ENCODE results near the gene OR52K1. TPM values are rescaled to one million over a fixed set of nuclear protein-coding genes. Genes with fewer than 3 reads are reported as not detected.

OR52K1 gene
- not detected in 2 replicates for total RNA-seq (2014; rRNA removed; shearing (Covaris generic))

DNA sequence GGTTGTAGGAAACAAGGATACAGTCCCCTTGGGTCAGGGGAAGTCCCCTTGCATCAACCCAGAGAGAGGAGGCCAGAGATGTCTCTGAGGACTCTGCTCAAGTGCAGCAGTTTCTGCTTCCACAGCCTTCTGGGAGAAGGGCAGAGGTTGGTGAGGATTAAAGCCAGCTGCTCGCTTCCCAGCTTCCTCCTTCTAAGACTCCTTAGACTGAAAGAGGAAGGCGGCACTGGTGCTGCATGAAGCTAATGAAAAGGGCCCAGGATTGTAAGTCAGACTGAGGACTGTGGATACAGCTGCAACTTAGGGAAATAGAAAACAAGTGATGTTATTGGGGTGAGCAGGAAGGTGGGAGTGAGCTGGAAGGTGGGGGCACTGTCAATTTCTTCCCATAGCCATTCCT lies at the start of gene OR52K1:
OR52K1 (plus strand) TSS at position 202 of the 400 bp plus-strand sequence. CDS start 6,255 bp downstream, outside the sequence.
- no peaks in the 10 kb centered on the region for H3K27me3 ChIP-seq (replicated peaks)

DNA sequence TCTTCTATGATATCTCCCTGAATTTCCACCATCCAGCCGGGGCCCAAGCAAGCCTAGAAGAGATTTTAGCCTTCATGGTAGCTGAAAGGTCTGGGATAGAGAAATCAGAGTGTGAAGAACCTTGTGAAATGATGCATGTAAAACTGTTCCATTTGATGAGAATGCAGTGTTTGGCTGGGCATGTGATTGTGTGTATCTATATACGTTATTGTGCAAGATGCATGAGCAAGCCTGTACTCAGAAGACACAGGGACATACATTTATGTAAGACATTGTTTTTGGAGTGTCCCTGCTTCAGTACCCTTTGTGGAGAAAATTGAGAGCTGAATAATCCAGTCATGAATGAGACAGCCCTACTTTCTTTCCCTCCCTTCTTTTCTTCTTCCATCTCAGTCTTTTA lies 48.6 kb upstream of the OR52K1 start:
- H3K27ac ChIP-seq: no peak overlapping the region
- H3K9me3 ChIP-seq (replicated peaks): no peaks in the 10 kb centered on the region
- peaks cover 9% of the 10 kb centered on the region; the same call in 1 of the 2 replicates for H3K27me3 ChIP-seq (replicated peaks)
- no peaks in the 10 kb centered on the region for H3K36me3 ChIP-seq
- no peak for DNase-seq (ENCODE audit: low read depth in 1 of 2, low spot score in 2 of 2)
- H3K4me1 ChIP-seq (replicated peaks): no peaks in the 10 kb centered on the region
- H3K4me3 ChIP-seq: no peak overlapping the region

More for the DNA sequence above, at the start of gene OR52K1:
- H3K27ac ChIP-seq: peak within 1 kb of the TSS; percentile 25
- H3K4me1 ChIP-seq (replicated peaks): peaks cover 35% of the 10 kb centered on the region
- no peaks in the 10 kb centered on the region for H3K9me3 ChIP-seq (replicated peaks)
- no peaks in the 10 kb centered on the region for H3K36me3 ChIP-seq
- DNase-seq (ENCODE audit: low read depth in 1 of 2, low spot score in 2 of 2): no peak
- no peak within 1 kb of the TSS for H3K4me3 ChIP-seq

DNA sequence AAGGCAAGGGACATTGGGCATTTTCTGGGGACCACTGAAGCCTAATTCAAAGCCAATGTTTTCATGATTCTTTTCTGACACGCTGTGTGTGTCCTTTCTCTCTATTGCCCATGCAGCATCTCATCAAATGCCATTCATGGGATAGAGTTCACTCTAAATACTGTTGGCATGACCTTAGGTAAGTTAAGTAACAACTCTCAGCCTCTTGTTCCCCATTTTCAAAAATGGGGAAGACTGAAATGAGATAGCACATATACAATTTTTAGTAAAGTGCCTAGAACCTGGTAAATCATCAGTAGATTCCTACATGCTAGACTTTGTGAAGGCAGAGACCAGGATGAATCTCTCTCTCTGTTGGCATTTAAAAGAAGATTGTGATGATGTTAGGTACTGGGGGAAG lies 46.0 kb upstream of the OR52K1 start:
- no peak for DNase-seq (ENCODE audit: low read depth in 1 of 2, low spot score in 2 of 2)
- Histone ChIP-seq H3K27me3 (replicated peaks) (peaks cover 5% of the 10 kb centered on the region; the same call in 1 of the 2 replicates), H3K4me3 (no peak overlapping the region), H3K9me3 (replicated peaks) (no peaks in the 10 kb centered on the region), H3K36me3 (no peaks in the 10 kb centered on the region), H3K27ac (no peak overlapping the region), H3K4me1 (replicated peaks) (no peaks in the 10 kb centered on the region)

DNA sequence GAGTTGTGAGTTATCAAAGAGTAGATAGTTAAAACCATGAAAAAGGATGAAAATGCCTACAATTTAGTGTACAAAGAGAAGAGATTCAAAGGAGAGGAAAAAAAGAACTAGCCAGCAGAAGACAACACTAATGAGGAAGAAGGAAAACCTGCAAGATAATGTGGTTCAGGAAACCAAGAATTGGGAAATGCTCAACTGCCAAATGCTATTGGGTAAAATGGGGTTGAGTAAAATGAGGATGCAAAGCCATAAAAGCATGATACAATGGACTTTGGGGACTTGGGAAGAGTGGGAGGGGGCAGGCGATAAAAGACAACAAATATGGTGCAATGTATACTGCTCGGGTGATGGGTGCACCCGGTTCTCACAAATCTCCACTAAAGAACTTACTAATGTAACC lies 40.9 kb upstream of the OR52K1 start:
- Histone ChIP-seq H3K27ac (no peak overlapping the region), H3K27me3 (replicated peaks) (0 out of 2 replicates have a peak, but pooled peaks cover 7% of the 10 kb centered on the region), H3K4me1 (replicated peaks) (no peaks in the 10 kb centered on the region), H3K9me3 (replicated peaks) (no peaks in the 10 kb centered on the region), H3K4me3 (no peak overlapping the region), H3K36me3 (no peaks in the 10 kb centered on the region)
- DNase-seq (ENCODE audit: low read depth in 1 of 2, low spot score in 2 of 2): no peak

DNA sequence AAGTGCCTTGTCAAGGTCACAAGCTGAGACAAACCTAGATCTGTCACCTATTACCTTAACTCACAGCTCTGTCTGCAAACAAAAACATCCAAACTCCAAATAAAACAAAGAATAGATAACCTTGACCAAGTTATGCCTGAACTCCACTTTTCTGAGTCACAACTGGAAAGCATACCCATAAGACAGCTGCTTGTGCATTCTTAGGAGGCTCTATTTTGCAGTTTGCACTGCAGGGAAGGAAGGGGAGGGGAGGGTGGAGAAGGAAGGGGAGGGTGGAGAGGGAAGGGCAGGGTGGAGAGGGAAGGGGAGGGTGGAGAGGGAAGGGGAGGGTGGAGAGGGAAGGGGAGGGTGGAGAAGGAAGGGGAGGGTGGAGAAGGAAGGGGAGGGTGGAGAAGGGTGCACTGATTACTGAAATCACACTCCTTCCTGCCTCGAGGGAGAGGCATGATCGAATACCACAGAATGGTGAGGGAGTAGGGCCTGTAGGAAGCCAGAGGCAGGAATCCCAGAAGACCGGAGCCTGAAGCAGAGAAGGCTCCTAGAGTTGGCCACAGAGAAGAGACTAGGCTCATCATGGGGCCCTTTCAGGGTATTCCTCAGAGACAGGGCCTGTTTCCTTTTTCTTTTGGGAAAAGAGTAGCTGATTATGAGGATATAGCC lies 39.1 kb upstream of the OR52K1 start:
- H3K4me1 ChIP-seq (replicated peaks): no peaks in the 10 kb centered on the region
- 0 out of 2 replicates have a peak, but pooled peaks cover 4% of the 10 kb centered on the region for H3K27me3 ChIP-seq (replicated peaks)
- H3K4me3 ChIP-seq: no peak overlapping the region
- no peak for DNase-seq (ENCODE audit: low read depth in 1 of 2, low spot score in 2 of 2)
- H3K27ac ChIP-seq: no peak overlapping the region
- no peaks in the 10 kb centered on the region for H3K9me3 ChIP-seq (replicated peaks)
- H3K36me3 ChIP-seq: no peaks in the 10 kb centered on the region

DNA sequence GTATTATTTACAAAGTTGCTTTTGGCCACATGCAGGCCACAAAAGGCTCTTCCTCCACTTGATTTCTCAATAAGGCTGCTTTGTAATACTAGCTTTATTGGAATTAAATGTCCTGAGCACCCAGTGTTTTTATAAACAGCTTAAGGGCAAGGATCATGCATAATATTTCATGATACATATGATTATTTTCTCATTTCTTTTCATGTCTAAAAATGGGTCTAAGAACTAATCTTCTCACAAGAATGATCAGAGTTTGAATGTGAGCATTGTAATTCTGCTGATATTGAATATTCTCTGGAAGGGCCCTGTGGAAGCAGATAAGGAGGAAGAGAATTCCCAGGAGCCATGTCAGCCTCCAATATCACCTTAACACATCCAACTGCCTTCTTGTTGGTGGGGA lies 33.5 kb upstream of the OR52K1 start, which contains the start of gene OR52K2:
OR52K2 (plus strand) TSS at position 301 of the 400 bp plus-strand sequence; CDS start at position 346, 45 bp downstream.
- Histone ChIP-seq H3K4me1 (replicated peaks) (no peaks in the 10 kb centered on the region), H3K4me3 (no peak within 1 kb of the TSS), H3K36me3 (no peaks in the 10 kb centered on the region), H3K27ac (no peak within 1 kb of the TSS), H3K27me3 (replicated peaks) (0 out of 2 replicates have a peak, but pooled peaks cover 4% of the 10 kb centered on the region), H3K9me3 (replicated peaks) (no peaks in the 10 kb centered on the region)
- DNase-seq (ENCODE audit: low read depth in 1 of 2, low spot score in 2 of 2): no peak

DNA sequence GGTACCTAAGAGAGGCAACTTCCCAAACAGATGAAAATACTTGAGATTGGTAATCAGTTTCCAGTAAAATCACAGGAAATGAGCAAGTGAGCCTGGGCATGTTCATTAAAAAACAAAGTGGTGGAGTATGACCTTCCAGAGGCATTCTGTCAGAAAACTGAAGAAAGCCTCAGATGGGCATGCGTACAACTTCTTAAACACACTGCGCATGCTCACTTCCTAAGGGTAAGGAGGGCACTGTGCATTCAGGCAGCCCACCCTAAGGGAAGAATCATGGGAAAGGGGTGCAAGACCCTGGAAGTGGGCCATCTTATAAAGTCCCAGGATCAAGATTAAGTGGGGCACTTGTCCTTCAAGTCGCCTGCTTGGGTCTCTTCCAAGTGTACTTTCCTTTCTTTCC lies 29.3 kb upstream of the OR52K1 start:
- Histone ChIP-seq H3K27me3 (replicated peaks) (0 out of 2 replicates have a peak, but pooled peaks cover 5% of the 10 kb centered on the region), H3K4me1 (replicated peaks) (no peaks in the 10 kb centered on the region), H3K9me3 (replicated peaks) (no peaks in the 10 kb centered on the region), H3K4me3 (no peak overlapping the region), H3K27ac (no peak overlapping the region), H3K36me3 (no peaks in the 10 kb centered on the region)
- no peak for DNase-seq (ENCODE audit: low read depth in 1 of 2, low spot score in 2 of 2)

DNA sequence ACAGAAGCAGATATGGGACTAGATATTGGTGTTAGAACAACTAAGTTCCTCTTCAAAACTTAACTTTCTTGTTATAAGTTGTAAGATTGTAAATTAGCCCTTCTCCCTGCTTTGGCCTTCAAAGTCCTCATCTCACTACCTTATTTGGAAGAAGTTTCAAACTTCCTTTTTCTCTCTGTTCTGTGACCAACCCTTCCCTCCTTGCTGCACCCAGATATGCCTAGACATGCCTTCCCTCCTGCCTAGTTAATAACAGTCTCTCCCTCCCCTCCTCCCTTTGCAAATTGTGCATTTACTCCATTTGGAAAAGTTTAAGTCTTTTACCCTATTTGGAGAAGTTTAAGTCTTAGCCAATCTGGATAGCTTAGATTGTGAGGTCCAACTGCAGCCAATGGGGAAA lies 28.4 kb upstream of the OR52K1 start:
- H3K4me1 ChIP-seq (replicated peaks): no peaks in the 10 kb centered on the region
- DNase-seq (ENCODE audit: low read depth in 1 of 2, low spot score in 2 of 2): no peak
- H3K36me3 ChIP-seq: no peaks in the 10 kb centered on the region
- no peak overlapping the region for H3K27ac ChIP-seq
- H3K27me3 ChIP-seq (replicated peaks): 0 out of 2 replicates have a peak, but pooled peaks cover 6% of the 10 kb centered on the region
- no peak overlapping the region for H3K4me3 ChIP-seq
- no peaks in the 10 kb centered on the region for H3K9me3 ChIP-seq (replicated peaks)

DNA sequence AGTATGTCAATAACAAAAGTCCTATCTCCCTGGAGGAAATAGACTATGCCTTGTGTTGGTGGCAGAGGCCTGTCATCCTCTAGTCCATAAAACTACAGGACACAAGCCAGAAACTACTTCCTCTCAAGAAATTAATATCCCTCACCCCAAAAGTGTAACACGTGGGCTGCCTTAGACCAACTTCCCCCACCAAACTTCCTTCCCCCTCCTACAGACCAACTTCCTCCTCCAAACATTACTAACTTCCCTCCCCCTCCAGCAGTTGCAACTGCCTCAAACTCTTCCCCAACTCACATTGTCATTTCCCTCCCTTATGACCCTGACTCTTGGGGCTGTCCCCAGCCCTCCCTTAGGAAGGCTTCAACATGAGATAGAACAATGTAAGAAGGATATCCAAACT lies 27.0 kb upstream of the OR52K1 start:
- DNase-seq (ENCODE audit: low read depth in 1 of 2, low spot score in 2 of 2): no peak
- Histone ChIP-seq H3K4me1 (replicated peaks) (no peaks in the 10 kb centered on the region), H3K4me3 (no peak overlapping the region), H3K9me3 (replicated peaks) (no peaks in the 10 kb centered on the region), H3K27ac (no peak overlapping the region), H3K27me3 (replicated peaks) (0 out of 2 replicates have a peak, but pooled peaks cover 6% of the 10 kb centered on the region), H3K36me3 (no peaks in the 10 kb centered on the region)

DNA sequence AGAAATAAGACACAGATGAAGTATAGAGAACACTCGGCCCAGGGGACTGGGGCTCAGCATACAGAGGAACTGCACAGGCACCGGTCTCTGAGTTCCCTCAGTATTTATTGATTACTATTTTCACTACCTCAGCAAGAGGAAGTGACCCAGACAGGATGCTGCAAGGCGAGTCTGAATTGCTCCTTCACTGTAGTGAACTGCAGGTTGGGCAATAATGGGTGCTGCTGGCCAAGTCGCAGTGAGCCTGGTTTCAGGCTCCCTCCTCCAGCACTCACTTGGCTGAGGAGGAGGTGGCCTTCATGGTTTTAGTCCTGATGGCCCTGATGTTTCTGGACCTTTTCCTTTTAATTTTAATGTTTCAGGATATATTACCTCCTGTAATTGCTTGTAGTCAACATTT lies 22.9 kb upstream of the OR52K1 start:
- H3K4me3 ChIP-seq: no peak overlapping the region
- DNase-seq (ENCODE audit: low read depth in 1 of 2, low spot score in 2 of 2): no peak
- no peaks in the 10 kb centered on the region for H3K4me1 ChIP-seq (replicated peaks)

DNA sequence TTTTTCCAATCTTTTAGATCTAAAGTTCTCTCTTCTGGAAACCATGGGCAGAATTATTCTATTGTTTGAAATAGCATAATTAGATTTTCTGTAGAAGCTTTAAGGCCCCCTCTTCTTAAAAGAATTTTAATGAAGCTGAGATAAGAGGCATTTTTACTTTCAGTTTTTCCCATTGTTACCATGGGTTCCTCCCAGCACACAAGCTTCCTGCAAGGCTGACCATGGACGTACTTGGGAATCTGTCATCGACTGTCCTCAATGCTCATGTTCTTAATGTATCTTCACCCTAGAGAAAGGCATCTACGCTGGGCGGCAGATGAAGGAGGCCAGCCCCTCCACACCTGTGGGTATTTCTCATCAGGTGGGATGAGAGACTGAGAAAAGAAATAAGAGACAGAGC lies 22.3 kb upstream of the OR52K1 start:
- Histone ChIP-seq H3K4me1 (replicated peaks) (no peaks in the 10 kb centered on the region), H3K27ac (no peak overlapping the region), H3K4me3 (no peak overlapping the region), H3K36me3 (no peaks in the 10 kb centered on the region), H3K9me3 (replicated peaks) (peaks cover 8% of the 10 kb centered on the region), H3K27me3 (replicated peaks) (0 out of 2 replicates have a peak, but pooled peaks cover 2% of the 10 kb centered on the region)
- DNase-seq (ENCODE audit: low read depth in 1 of 2, low spot score in 2 of 2): no peak

More for the DNA sequence above, 22.9 kb upstream of the OR52K1 start:
- H3K27ac ChIP-seq: no peak overlapping the region
- peaks cover 2% of the 10 kb centered on the region for H3K9me3 ChIP-seq (replicated peaks)
- no peaks in the 10 kb centered on the region for H3K36me3 ChIP-seq
- 0 out of 2 replicates have a peak, but pooled peaks cover 2% of the 10 kb centered on the region for H3K27me3 ChIP-seq (replicated peaks)

DNA sequence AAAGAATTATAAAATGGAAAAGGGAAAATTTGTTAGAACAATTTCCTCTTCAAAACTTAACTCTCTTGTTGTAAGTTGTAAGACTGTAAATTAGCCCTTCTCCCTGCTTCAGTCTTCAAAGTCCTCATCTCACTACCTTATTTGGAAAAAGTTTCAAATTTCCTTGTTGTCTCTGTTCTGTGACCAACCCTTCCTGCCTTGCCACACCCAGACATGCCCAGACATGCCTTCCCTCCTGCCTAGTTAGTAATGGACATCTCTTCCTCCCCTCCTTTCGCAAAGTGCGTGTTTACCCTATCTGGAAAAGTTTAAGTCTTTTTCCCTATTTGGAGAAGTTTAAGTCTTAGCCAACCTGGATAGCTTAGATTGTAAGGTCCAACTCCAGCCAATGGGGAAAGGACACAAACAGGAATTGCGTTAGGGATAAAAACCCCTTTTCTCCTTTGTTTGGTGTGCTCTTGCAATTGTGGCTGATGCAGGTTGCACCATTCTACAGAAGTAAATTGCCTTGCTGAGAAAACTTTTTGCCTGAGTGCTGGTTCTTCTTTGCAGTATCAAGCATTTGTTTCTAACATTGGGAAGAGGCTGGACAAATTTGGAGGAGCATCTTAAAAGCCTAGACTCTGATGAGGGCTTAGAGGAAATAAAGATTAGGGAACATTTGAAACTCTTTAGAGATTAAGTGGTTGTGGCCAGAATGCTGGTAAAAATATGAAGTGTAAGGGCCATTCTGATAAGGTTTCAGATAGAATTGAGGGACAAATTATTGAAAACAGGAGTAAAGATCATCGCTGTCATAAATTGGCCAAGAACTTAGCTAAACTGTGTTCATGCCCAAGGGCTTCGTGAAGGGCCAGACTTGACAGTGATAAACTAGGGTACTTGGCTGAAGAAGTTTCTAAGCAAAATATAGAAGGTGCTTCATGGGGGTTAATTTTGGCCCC lies 18.0 kb upstream of the OR52K1 start:
- no peaks in the 10 kb centered on the region for H3K36me3 ChIP-seq
- no peaks in the 10 kb centered on the region for H3K27me3 ChIP-seq (replicated peaks)
- H3K4me1 ChIP-seq (replicated peaks): no peaks in the 10 kb centered on the region
- peaks cover 12% of the 10 kb centered on the region for H3K9me3 ChIP-seq (replicated peaks)
- H3K27ac ChIP-seq: no peak overlapping the region
- H3K4me3 ChIP-seq: no peak overlapping the region
- no peak for DNase-seq (ENCODE audit: low read depth in 1 of 2, low spot score in 2 of 2)

DNA sequence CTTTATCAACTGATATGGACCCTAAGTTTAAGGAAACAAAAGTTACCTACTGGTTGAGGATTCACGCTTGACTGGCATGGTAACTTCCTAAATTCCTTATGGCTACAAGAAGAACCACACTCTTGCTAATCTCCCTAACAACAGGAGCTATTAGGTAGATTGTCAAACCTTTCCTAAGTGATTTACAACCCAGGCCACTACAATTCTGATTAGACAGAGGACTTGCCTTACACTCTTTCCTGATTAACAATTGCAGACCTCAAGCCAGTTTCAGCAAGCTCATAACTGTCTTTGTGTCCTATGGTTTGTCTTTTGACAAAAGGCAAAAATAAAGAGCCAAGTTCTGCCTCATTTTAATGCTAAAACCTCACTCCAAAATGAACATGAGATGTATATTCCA lies 17.0 kb upstream of the OR52K1 start:
- DNase-seq (ENCODE audit: low read depth in 1 of 2, low spot score in 2 of 2): no peak
- Histone ChIP-seq H3K4me3 (no peak overlapping the region), H3K9me3 (replicated peaks) (peaks cover 12% of the 10 kb centered on the region), H3K36me3 (no peaks in the 10 kb centered on the region), H3K4me1 (replicated peaks) (no peaks in the 10 kb centered on the region), H3K27ac (no peak overlapping the region), H3K27me3 (replicated peaks) (no peaks in the 10 kb centered on the region)
